Measurements from ENCODE around the gene CACNA1I.

DNA sequence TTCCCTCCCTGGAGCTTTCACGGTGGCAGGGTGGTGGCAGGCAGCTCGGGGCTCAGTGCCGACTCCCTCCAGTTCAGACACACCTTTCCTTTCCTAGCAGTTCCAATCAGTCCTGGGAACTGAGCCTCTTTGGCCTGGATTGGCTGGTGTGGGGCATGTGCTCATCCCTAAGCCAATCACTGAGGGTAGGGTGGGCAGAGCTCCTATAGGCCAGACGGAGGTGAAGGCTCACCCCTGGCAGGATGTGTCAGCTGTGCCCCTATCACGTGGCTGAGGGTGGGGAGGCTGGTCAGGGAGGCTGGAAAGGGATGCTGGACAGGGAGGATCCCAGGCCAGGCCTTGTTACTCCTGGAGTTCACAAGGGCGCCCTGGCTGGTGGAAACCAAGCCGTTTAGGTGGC, 40.2 kb downstream of the CACNA1I start:
- TF ChIP-seq, protein P1, sequence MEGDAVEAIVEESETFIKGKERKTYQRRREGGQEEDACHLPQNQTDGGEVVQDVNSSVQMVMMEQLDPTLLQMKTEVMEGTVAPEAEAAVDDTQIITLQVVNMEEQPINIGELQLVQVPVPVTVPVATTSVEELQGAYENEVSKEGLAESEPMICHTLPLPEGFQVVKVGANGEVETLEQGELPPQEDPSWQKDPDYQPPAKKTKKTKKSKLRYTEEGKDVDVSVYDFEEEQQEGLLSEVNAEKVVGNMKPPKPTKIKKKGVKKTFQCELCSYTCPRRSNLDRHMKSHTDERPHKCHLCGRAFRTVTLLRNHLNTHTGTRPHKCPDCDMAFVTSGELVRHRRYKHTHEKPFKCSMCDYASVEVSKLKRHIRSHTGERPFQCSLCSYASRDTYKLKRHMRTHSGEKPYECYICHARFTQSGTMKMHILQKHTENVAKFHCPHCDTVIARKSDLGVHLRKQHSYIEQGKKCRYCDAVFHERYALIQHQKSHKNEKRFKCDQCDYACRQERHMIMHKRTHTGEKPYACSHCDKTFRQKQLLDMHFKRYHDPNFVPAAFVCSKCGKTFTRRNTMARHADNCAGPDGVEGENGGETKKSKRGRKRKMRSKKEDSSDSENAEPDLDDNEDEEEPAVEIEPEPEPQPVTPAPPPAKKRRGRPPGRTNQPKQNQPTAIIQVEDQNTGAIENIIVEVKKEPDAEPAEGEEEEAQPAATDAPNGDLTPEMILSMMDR (IDR thresholded peaks at IDR 0.05; ENCODE audit: insufficient read depth, low read length, poor library complexity, severe bottlenecking) = no peak
- TF ChIP-seq EZH2phosphoT487 (conservative IDR thresholded peaks at IDR 0.05; ENCODE audit: low read length) = no peak

Data from SU-DHL-6 (cell line).